Lung (tissue), 16 donors: Measurements from ENCODE around the gene CFAP70. TPM values are rescaled to one million over a fixed set of nuclear protein-coding genes. Genes with fewer than 3 reads are reported as not detected.

ENCODE experiments used
- ATAC-seq: fragments of 200-7000 bp; cut with Tn5 transposase; one replicate; pipeline ENCODE4 v1.9.1; 2020; ENCODE audit warnings: moderate number of reproducible peaks; ENCODE audit not compliant: insufficient read depth, low FRiP score
- DNase-seq, 3 donors: peaks; one replicate each; pipeline ENCODE4 v3.0.0-alpha.2; 2013 to 2017
- H3K27ac ChIP-seq, 2 donors: one replicate each; pipeline ENCODE4 v1.5.1; 2013; ENCODE audit warnings: mild to moderate bottlenecking in 2 of 2, moderate library complexity in 2 of 2, control low read depth in 1 of 2, inconsistent platforms in 1 of 2, low read depth in 1 of 2, low read length in 1 of 2
- H3K27me3 ChIP-seq, 3 donors: one replicate each; pipeline ENCODE4 v1.5.1; 2013; ENCODE audit warnings: low read length in 2 of 3; ENCODE audit not compliant: control insufficient read depth in 3 of 3, insufficient read depth in 3 of 3
- H3K36me3 ChIP-seq, 4 donors: one replicate each; pipeline ENCODE4 v1.5.1; 2013; ENCODE audit warnings: low read length in 4 of 4, mild to moderate bottlenecking in 1 of 4, moderate library complexity in 1 of 4; ENCODE audit not compliant: control insufficient read depth in 4 of 4, insufficient read depth in 4 of 4
- H3K4me1 ChIP-seq, 5 donors: one replicate each; pipeline ENCODE4 v1.5.1; 2013; ENCODE audit warnings: low read length in 5 of 5, mild to moderate bottlenecking in 2 of 5, moderate library complexity in 1 of 5; ENCODE audit not compliant: control insufficient read depth in 5 of 5, insufficient read depth in 5 of 5
- H3K4me3 ChIP-seq: one replicate; pipeline ENCODE4 v1.5.1; 2013; ENCODE audit warnings: mild to moderate bottlenecking, control low read depth, moderate library complexity
- H3K9ac ChIP-seq, 2 donors: one replicate each; pipeline ENCODE4 v1.5.1; 2013; ENCODE audit warnings: low read length in 2 of 2, control low read depth in 1 of 2; ENCODE audit not compliant: insufficient read depth in 1 of 2
- H3K9me3 ChIP-seq, 4 donors: one replicate each; pipeline ENCODE4 v1.5.1; 2013; ENCODE audit warnings: low read length in 3 of 4, mild to moderate bottlenecking in 1 of 4, moderate library complexity in 1 of 4; ENCODE audit not compliant: control insufficient read depth in 4 of 4, insufficient read depth in 3 of 4
- CTCF ChIP-seq: IDR thresholded peaks from 2 replicates; pipeline ENCODE4 v1.5.1; 2012; ENCODE audit warnings: mild to moderate bottlenecking; ENCODE audit errors: control extremely low read depth, extremely low read depth
- WGBS, 2 donors: extraction: QIAGEN DNeasy Blood & Tissue Kit; methylation state at CpG; one replicate each; pipeline ENCODE4 v1.1.7; 2013; 5-methylcytosine and 5-hydroxymethylcytosine counted together
- long read RNA-seq, 5 donors: transcript quantifications; one replicate each; lab custom pipeline, GENCODE V29; 2026
- polyA plus RNA-seq, 2 donors: library from polyadenylated mRNA; stranded (reverse); fragments of 200-250 nt; gene quantifications; one replicate each; pipeline ENCODE4 v1.2.1, GENCODE V29; 2013
- total RNA-seq, 2 donors: library from RNA; depleted of rRNA in 1 of 2; stranded (reverse); fragments of >200 nt in 1 of 2; gene quantifications; one replicate each; pipeline ENCODE4 v1.2.1, GENCODE V29; 2014 to 2021
- donor health status: control.
- donor health status: control.
- donor health status: Bipolar disorder and iron deficiency.
- donor health status: healthy.
- donor health status: DM: yes; HTN: yes; CAD: no.

CFAP70 gene
- total RNA-seq = 10 to 100 TPM; 11.2 to 17.2 TPM
- 1 to 10 TPM; 3.5 to 6.0 TPM for polyA plus RNA-seq
- long read RNA-seq, donor 1 = 0 reads
- long read RNA-seq, donor 2 = 0 reads
- long read RNA-seq, donor 3 = 0 reads
- long read RNA-seq, donor 4 = 0 reads
- long read RNA-seq, donor 5 = 0 reads

GRCh38 chr10:73358331-73359279 is at the start of gene CFAP70:
TSS of gene CFAP70 (minus strand) at chr10:73358864. CDS start at chr10:73354796, 4,068 bp downstream.
- TF ChIP-seq CTCF = no peak
- Histone ChIP-seq H3K9me3 (no peaks in the 10 kb centered on the region), H3K4me3 (peak within 1 kb of the TSS; percentile 84), H3K27me3 (no peaks in the 10 kb centered on the region), H3K27ac (peak within 1 kb of the TSS; percentile 40 to 86), H3K36me3 (no peaks in the 10 kb centered on the region), H3K9ac (peak within 1 kb of the TSS; percentile 87 to 97), H3K4me1 (peaks cover 0 to 14% (median 5%) of the 10 kb centered on the region in 5 donors)
- ATAC-seq = peak; percentile 97
- peak; percentile 96 to 99 (median 98) for DNase-seq
- WGBS, 2 donors = 1% methylated on average over 45 of the region's 45 CpGs

GRCh38 chr10:73408061-73408460 is 49.4 kb upstream of the CFAP70 start:
- Histone ChIP-seq H3K36me3 (no peaks in the 10 kb centered on the region), H3K9ac (no peak overlapping the region), H3K4me1 (peaks cover 0 to 16% (median 4%) of the 10 kb centered on the region in 5 donors), H3K27me3 (no peaks in the 10 kb centered on the region), H3K4me3 (no peak overlapping the region), H3K9me3 (no peaks in the 10 kb centered on the region), H3K27ac (no peak overlapping the region)
- WGBS, 2 donors = 93 to 94% methylated on average over 5 of the region's 5 CpGs
- ATAC-seq (no peak), DNase-seq (no peak)
- no peak for TF ChIP-seq CTCF

- Histone ChIP-seq H3K27me3 (no peaks in the 10 kb centered on the region), H3K27ac (no peak overlapping the region), H3K36me3 (no peaks in the 10 kb centered on the region), H3K4me1 (peaks cover 0 to 11% (median 0%) of the 10 kb centered on the region in 5 donors), H3K9me3 (no peaks in the 10 kb centered on the region), H3K9ac (no peak overlapping the region), H3K4me3 (no peak overlapping the region)
- DNase-seq (no peak), ATAC-seq (no peak)
- WGBS, 2 donors = 89 to 94% methylated on average over 1 of the region's 1 CpG
- TF ChIP-seq CTCF = no peak
Measured at GRCh38 chr10:73407495-73407894, 48.8 kb upstream of the CFAP70 start.
